ENCODE data around the gene CHCHD6.

CHCHD6 gene

GRCh38 chr3:126847061-126847460 is 143.0 kb downstream of the CHCHD6 start:
- ChIA-PET CTCF (no interaction called here), POLR2A (no interaction called here)
- TF ChIP-seq BHLHE40 (IDR thresholded peaks at IDR 0.05; ENCODE audit: borderline replicate concordance) (no peak), ZNF384 (IDR thresholded peaks at IDR 0.05) (no peak), ELF4 (IDR thresholded peaks at IDR 0.05) (no peak), FOXM1 (IDR thresholded peaks at IDR 0.05; ENCODE audit: borderline replicate concordance) (no peak), HDGF (IDR thresholded peaks at IDR 0.05; ENCODE audit: borderline replicate concordance) (no peak), FOXK2 (IDR thresholded peaks at IDR 0.05) (no peak), LEF1 (IDR thresholded peaks at IDR 0.05; ENCODE audit: borderline replicate concordance) (no peak), FOXA1 (IDR thresholded peaks at IDR 0.05) (no peak), SP1 (IDR thresholded peaks at IDR 0.05) (no peak), SUZ12 (IDR thresholded peaks at IDR 0.05) (no peak), ARNT (IDR thresholded peaks at IDR 0.05) (no peak), CTBP1 (IDR thresholded peaks at IDR 0.05; ENCODE audit: borderline replicate concordance) (no peak), L3MBTL2 (conservative IDR thresholded peaks at IDR 0.05) (no peak), PKNOX1 (IDR thresholded peaks at IDR 0.05) (no peak), TARDBP (IDR thresholded peaks at IDR 0.05) (no peak), NFRKB (IDR thresholded peaks at IDR 0.05) (no peak)
- no peak for DNase-seq (ENCODE audit: extremely low spot score)

GRCh38 chr3:126848991-126849390 is 145.0 kb downstream of the CHCHD6 start:
- TF ChIP-seq ELF4 (IDR thresholded peaks at IDR 0.05) (no peak), CTBP1 (IDR thresholded peaks at IDR 0.05; ENCODE audit: borderline replicate concordance) (no peak)
- DNase-seq (ENCODE audit: extremely low spot score) = no peak
- POLR2A ChIA-PET = no interaction called here
- CTCF ChIA-PET = no interaction called here

- ChIA-PET POLR2A (no interaction called here), CTCF (no interaction called here)
- no peak for DNase-seq (ENCODE audit: extremely low spot score)
- TF ChIP-seq FOXM1 (IDR thresholded peaks at IDR 0.05; ENCODE audit: borderline replicate concordance) (no peak), L3MBTL2 (conservative IDR thresholded peaks at IDR 0.05) (no peak), NFRKB (IDR thresholded peaks at IDR 0.05) (no peak), TARDBP (IDR thresholded peaks at IDR 0.05) (no peak), ZNF384 (IDR thresholded peaks at IDR 0.05) (no peak), ELF4 (IDR thresholded peaks at IDR 0.05) (no peak), SUZ12 (IDR thresholded peaks at IDR 0.05) (no peak), LEF1 (IDR thresholded peaks at IDR 0.05; ENCODE audit: borderline replicate concordance) (no peak), CTBP1 (IDR thresholded peaks at IDR 0.05; ENCODE audit: borderline replicate concordance) (no peak), ARNT (IDR thresholded peaks at IDR 0.05) (no peak), FOXA1 (IDR thresholded peaks at IDR 0.05) (no peak), SP1 (IDR thresholded peaks at IDR 0.05) (no peak), BHLHE40 (IDR thresholded peaks at IDR 0.05; ENCODE audit: borderline replicate concordance) (no peak), HDGF (IDR thresholded peaks at IDR 0.05; ENCODE audit: borderline replicate concordance) (no peak), FOXK2 (IDR thresholded peaks at IDR 0.05) (no peak), PKNOX1 (IDR thresholded peaks at IDR 0.05) (no peak)
These were observed 145.7 kb downstream of the CHCHD6 start for GRCh38 chr3:126849768-126850167.

- POLR2A ChIA-PET = no interaction called here
- TF ChIP-seq SUZ12 (IDR thresholded peaks at IDR 0.05) = no peak
- no peak for TF ChIP-seq CTBP1 (IDR thresholded peaks at IDR 0.05; ENCODE audit: borderline replicate concordance)
- TF ChIP-seq HDGF (IDR thresholded peaks at IDR 0.05; ENCODE audit: borderline replicate concordance) = no peak
- TF ChIP-seq FOXK2 (IDR thresholded peaks at IDR 0.05) = no peak
- no peak for TF ChIP-seq FOXA1 (IDR thresholded peaks at IDR 0.05)
- DNase-seq (ENCODE audit: extremely low spot score) = no peak
- CTCF ChIA-PET = no interaction called here
These were observed 146.5 kb downstream of the CHCHD6 start for GRCh38 chr3:126850370-126851085.

- DNase-seq (ENCODE audit: extremely low spot score) = no peak
- TF ChIP-seq TARDBP (IDR thresholded peaks at IDR 0.05) (no peak), CTBP1 (IDR thresholded peaks at IDR 0.05; ENCODE audit: borderline replicate concordance) (no peak), SUZ12 (IDR thresholded peaks at IDR 0.05) (no peak)
- POLR2A ChIA-PET = no interaction called here
- CTCF ChIA-PET = no interaction called here
These were observed 147.3 kb downstream of the CHCHD6 start for GRCh38 chr3:126851382-126851781.

- ChIA-PET CTCF (no interaction called here), POLR2A (no interaction called here)
These were observed 147.9 kb downstream of the CHCHD6 start for GRCh38 chr3:126851934-126852333.

More at GRCh38 chr3:126851934-126852333, 147.9 kb downstream of the CHCHD6 start:
- DNase-seq (ENCODE audit: extremely low spot score) = no peak
- TF ChIP-seq PKNOX1 (IDR thresholded peaks at IDR 0.05) (no peak), BHLHE40 (IDR thresholded peaks at IDR 0.05; ENCODE audit: borderline replicate concordance) (no peak), SUZ12 (IDR thresholded peaks at IDR 0.05) (no peak), FOXA1 (IDR thresholded peaks at IDR 0.05) (no peak), FOXM1 (IDR thresholded peaks at IDR 0.05; ENCODE audit: borderline replicate concordance) (no peak), ARNT (IDR thresholded peaks at IDR 0.05) (no peak), FOXK2 (IDR thresholded peaks at IDR 0.05) (no peak), SP1 (IDR thresholded peaks at IDR 0.05) (no peak), HDGF (IDR thresholded peaks at IDR 0.05; ENCODE audit: borderline replicate concordance) (no peak), CTBP1 (IDR thresholded peaks at IDR 0.05; ENCODE audit: borderline replicate concordance) (no peak), ELF4 (IDR thresholded peaks at IDR 0.05) (no peak), ZNF384 (IDR thresholded peaks at IDR 0.05) (no peak), NFRKB (IDR thresholded peaks at IDR 0.05) (no peak)

Data from HEK293T (cell line).